HepG2 (cell line): Measurements from ENCODE around the gene RCHY1. TPM values are rescaled to one million over a fixed set of nuclear protein-coding genes. Genes with fewer than 3 reads are reported as not detected.

Source experiments
- NPAS2 ChIP-seq: sonication (generic); formaldehyde crosslinking; IDR thresholded peaks from 2 replicates; pipeline ENCODE4 v1.8.0; 2022; ENCODE audit warnings: mild to moderate bottlenecking, missing genetic modification reagents, borderline replicate concordance
- SALL1 ChIP-seq: sonication (generic); formaldehyde crosslinking; IDR thresholded peaks from 2 replicates; pipeline ENCODE4 v1.8.0; 2022; ENCODE audit warnings: mild to moderate bottlenecking, missing genetic modification reagents
- ZBTB21 ChIP-seq: sonication (generic); formaldehyde crosslinking; IDR thresholded peaks from 2 replicates; pipeline ENCODE4 v1.4.0; 2020; ENCODE audit warnings: missing genetic modification reagents
- ZFP36L2 ChIP-seq: sonication (generic); formaldehyde crosslinking; IDR thresholded peaks from 2 replicates; pipeline ENCODE4 v1.4.0; 2020; ENCODE audit warnings: missing genetic modification reagents
- ZNF557 ChIP-seq: sonication (generic); formaldehyde crosslinking; IDR thresholded peaks from 2 replicates; pipeline ENCODE4 v1.4.0; 2020; ENCODE audit warnings: missing genetic modification reagents
- ZNF781 ChIP-seq: sonication (generic); formaldehyde crosslinking; IDR thresholded peaks from 2 replicates; pipeline ENCODE4 v1.5.1; 2020; ENCODE audit warnings: borderline replicate concordance, mild to moderate bottlenecking, missing genetic modification reagents; ENCODE audit errors: not compliant biosample characterization
- polyA plus RNA-seq, 8 experiments: library from polyadenylated mRNA; depleted of rRNA in 3 of 8; stranded (reverse) in 7 of 8; unstranded in 1 of 8; fragments of >200 nt; fragmentation: Illumina TruSeq in 4 of 8; extraction: Trizol in 4 of 8; gene quantifications; 2 replicates each; pipeline versions ENCODE4 v1.2.1 to v1.2.3, GENCODE V29; 2011 to 2016; ENCODE audit warnings: low read depth in 4 of 8, missing spikeins in 1 of 8, mixed read lengths in 1 of 8; ENCODE audit not compliant: insufficient read depth in 1 of 8
- total RNA-seq, 5 experiments: library from RNA; depleted of rRNA; stranded (reverse); fragments of >200 nt; fragmentation: Illumina TruSeq; extraction: Trizol; gene quantifications; 2 replicates each; pipeline ENCODE4 v1.2.3, GENCODE V29; 2016; ENCODE audit warnings: low read depth in 1 of 5
- TF ChIP-seq, protein P1 (sequence below): sonication (generic); formaldehyde crosslinking; IDR thresholded peaks from 2 replicates; pipeline ENCODE4 v1.5.0; 2020; ENCODE audit warnings: mild to moderate bottlenecking, missing genetic modification reagents
- TF ChIP-seq, protein P2 (sequence below): fragments of 450-650 bp; IDR thresholded peaks from 2 replicates; pipeline ENCODE4 v1.6.1; 2017; ENCODE audit warnings: mild to moderate bottlenecking
- TF ChIP-seq, protein P3 (sequence below): sonication (generic); formaldehyde crosslinking; IDR thresholded peaks from 2 replicates; pipeline ENCODE4 v1.9.0; 2021; ENCODE audit warnings: mild to moderate bottlenecking, missing genetic modification reagents
- TF ChIP-seq, protein P4 (sequence below): sonication (generic); formaldehyde crosslinking; IDR thresholded peaks from 2 replicates; pipeline ENCODE4 v1.4.0; 2020; ENCODE audit warnings: mild to moderate bottlenecking, missing genetic modification reagents

Gene RCHY1
- total and polyA plus RNA-seq, 2 of the 13 experiments (the other 11 are each of a cell fraction or from before 2014, with no cell fraction given): 19.9 to 30.5 TPM

DNA sequence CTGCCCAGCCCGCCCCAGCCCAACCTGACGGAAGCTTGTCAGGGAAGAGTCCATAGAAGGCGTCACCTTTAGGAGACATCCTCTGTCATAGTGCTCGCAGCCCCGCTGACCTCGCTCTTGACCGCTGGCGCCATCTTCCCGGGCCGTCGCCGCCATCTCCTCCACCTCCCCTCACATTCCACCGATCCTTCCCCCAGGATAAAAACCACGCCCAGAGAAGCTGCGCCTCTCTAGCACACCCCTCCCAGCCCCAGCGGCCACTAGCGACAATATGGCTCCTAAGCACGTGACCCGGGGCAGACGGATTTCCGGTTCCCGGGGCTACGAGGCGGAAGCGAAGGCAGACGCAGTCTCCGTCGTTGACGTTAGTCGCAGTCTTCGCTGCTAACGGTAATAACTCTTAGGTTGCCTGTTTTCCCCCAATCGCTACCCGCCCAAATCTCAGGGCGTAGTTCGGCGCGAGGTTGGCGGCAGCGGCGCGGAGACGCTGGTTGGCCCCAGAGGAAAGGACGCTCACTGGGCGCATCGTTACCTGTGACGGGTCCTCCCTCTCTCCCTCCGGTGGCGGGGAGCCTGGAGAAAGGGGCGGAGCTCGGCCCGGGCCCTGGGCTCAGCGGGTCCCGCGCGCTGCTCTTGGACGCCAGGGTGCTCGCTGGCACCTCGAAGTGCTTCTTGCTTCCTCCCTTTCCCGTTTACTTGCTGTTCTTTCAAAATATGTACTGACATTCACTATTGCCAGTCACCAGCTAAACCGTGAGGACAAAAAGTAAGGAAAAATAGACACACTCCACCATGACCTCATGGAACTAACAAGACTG lies at the start of gene RCHY1, which contains the start of gene THAP6 (continued):
- TF ChIP-seq, protein P1, sequence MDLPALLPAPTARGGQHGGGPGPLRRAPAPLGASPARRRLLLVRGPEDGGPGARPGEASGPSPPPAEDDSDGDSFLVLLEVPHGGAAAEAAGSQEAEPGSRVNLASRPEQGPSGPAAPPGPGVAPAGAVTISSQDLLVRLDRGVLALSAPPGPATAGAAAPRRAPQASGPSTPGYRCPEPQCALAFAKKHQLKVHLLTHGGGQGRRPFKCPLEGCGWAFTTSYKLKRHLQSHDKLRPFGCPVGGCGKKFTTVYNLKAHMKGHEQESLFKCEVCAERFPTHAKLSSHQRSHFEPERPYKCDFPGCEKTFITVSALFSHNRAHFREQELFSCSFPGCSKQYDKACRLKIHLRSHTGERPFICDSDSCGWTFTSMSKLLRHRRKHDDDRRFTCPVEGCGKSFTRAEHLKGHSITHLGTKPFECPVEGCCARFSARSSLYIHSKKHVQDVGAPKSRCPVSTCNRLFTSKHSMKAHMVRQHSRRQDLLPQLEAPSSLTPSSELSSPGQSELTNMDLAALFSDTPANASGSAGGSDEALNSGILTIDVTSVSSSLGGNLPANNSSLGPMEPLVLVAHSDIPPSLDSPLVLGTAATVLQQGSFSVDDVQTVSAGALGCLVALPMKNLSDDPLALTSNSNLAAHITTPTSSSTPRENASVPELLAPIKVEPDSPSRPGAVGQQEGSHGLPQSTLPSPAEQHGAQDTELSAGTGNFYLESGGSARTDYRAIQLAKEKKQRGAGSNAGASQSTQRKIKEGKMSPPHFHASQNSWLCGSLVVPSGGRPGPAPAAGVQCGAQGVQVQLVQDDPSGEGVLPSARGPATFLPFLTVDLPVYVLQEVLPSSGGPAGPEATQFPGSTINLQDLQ (CRISPR knock-in tag): no peak
- TF ChIP-seq ZNF557 (CRISPR knock-in tag): 0 out of 2 replicates have a peak, but pooled peaks have one; percentile 48
- peak; percentile 46 for TF ChIP-seq ZNF781 (CRISPR knock-in tag)
- no peak for TF ChIP-seq ZFP36L2 (CRISPR knock-in tag)
- peak; percentile 92 for TF ChIP-seq SALL1 (CRISPR knock-in tag)
- TF ChIP-seq NPAS2 (CRISPR knock-in tag): no peak
- TF ChIP-seq, protein P2, sequence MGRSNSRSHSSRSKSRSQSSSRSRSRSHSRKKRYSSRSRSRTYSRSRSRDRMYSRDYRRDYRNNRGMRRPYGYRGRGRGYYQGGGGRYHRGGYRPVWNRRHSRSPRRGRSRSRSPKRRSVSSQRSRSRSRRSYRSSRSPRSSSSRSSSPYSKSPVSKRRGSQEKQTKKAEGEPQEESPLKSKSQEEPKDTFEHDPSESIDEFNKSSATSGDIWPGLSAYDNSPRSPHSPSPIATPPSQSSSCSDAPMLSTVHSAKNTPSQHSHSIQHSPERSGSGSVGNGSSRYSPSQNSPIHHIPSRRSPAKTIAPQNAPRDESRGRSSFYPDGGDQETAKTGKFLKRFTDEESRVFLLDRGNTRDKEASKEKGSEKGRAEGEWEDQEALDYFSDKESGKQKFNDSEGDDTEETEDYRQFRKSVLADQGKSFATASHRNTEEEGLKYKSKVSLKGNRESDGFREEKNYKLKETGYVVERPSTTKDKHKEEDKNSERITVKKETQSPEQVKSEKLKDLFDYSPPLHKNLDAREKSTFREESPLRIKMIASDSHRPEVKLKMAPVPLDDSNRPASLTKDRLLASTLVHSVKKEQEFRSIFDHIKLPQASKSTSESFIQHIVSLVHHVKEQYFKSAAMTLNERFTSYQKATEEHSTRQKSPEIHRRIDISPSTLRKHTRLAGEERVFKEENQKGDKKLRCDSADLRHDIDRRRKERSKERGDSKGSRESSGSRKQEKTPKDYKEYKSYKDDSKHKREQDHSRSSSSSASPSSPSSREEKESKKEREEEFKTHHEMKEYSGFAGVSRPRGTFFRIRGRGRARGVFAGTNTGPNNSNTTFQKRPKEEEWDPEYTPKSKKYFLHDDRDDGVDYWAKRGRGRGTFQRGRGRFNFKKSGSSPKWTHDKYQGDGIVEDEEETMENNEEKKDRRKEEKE: no peak
- TF ChIP-seq, protein P3, sequence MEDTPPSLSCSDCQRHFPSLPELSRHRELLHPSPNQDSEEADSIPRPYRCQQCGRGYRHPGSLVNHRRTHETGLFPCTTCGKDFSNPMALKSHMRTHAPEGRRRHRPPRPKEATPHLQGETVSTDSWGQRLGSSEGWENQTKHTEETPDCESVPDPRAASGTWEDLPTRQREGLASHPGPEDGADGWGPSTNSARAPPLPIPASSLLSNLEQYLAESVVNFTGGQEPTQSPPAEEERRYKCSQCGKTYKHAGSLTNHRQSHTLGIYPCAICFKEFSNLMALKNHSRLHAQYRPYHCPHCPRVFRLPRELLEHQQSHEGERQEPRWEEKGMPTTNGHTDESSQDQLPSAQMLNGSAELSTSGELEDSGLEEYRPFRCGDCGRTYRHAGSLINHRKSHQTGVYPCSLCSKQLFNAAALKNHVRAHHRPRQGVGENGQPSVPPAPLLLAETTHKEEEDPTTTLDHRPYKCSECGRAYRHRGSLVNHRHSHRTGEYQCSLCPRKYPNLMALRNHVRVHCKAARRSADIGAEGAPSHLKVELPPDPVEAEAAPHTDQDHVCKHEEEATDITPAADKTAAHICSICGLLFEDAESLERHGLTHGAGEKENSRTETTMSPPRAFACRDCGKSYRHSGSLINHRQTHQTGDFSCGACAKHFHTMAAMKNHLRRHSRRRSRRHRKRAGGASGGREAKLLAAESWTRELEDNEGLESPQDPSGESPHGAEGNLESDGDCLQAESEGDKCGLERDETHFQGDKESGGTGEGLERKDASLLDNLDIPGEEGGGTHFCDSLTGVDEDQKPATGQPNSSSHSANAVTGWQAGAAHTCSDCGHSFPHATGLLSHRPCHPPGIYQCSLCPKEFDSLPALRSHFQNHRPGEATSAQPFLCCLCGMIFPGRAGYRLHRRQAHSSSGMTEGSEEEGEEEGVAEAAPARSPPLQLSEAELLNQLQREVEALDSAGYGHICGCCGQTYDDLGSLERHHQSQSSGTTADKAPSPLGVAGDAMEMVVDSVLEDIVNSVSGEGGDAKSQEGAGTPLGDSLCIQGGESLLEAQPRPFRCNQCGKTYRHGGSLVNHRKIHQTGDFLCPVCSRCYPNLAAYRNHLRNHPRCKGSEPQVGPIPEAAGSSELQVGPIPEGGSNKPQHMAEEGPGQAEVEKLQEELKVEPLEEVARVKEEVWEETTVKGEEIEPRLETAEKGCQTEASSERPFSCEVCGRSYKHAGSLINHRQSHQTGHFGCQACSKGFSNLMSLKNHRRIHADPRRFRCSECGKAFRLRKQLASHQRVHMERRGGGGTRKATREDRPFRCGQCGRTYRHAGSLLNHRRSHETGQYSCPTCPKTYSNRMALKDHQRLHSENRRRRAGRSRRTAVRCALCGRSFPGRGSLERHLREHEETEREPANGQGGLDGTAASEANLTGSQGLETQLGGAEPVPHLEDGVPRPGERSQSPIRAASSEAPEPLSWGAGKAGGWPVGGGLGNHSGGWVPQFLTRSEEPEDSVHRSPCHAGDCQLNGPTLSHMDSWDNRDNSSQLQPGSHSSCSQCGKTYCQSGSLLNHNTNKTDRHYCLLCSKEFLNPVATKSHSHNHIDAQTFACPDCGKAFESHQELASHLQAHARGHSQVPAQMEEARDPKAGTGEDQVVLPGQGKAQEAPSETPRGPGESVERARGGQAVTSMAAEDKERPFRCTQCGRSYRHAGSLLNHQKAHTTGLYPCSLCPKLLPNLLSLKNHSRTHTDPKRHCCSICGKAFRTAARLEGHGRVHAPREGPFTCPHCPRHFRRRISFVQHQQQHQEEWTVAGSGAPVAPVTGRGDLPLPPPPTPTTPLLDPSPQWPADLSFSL: no peak
- TF ChIP-seq, protein P4, sequence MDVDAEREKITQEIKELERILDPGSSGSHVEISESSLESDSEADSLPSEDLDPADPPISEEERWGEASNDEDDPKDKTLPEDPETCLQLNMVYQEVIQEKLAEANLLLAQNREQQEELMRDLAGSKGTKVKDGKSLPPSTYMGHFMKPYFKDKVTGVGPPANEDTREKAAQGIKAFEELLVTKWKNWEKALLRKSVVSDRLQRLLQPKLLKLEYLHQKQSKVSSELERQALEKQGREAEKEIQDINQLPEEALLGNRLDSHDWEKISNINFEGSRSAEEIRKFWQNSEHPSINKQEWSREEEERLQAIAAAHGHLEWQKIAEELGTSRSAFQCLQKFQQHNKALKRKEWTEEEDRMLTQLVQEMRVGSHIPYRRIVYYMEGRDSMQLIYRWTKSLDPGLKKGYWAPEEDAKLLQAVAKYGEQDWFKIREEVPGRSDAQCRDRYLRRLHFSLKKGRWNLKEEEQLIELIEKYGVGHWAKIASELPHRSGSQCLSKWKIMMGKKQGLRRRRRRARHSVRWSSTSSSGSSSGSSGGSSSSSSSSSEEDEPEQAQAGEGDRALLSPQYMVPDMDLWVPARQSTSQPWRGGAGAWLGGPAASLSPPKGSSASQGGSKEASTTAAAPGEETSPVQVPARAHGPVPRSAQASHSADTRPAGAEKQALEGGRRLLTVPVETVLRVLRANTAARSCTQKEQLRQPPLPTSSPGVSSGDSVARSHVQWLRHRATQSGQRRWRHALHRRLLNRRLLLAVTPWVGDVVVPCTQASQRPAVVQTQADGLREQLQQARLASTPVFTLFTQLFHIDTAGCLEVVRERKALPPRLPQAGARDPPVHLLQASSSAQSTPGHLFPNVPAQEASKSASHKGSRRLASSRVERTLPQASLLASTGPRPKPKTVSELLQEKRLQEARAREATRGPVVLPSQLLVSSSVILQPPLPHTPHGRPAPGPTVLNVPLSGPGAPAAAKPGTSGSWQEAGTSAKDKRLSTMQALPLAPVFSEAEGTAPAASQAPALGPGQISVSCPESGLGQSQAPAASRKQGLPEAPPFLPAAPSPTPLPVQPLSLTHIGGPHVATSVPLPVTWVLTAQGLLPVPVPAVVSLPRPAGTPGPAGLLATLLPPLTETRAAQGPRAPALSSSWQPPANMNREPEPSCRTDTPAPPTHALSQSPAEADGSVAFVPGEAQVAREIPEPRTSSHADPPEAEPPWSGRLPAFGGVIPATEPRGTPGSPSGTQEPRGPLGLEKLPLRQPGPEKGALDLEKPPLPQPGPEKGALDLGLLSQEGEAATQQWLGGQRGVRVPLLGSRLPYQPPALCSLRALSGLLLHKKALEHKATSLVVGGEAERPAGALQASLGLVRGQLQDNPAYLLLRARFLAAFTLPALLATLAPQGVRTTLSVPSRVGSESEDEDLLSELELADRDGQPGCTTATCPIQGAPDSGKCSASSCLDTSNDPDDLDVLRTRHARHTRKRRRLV (CRISPR knock-in tag): no peak; the same call in 1 of the 2 replicates
- peak; percentile 92 for TF ChIP-seq ZBTB21 (CRISPR knock-in tag)
